NT2/D1 (cell line): ENCODE data around the gene CDC14B.

Experiments
- DNase-seq: peaks from one replicate; pipeline ENCODE4 v3.0.0-alpha.2; 2011; ENCODE audit warnings: low read depth, low spot score
- H3K27me3 ChIP-seq: 2 replicates; pipeline ENCODE4 v1.6.0; 2011; ENCODE audit warnings: mild to moderate bottlenecking; ENCODE audit not compliant: insufficient read length, insufficient read depth
- H3K36me3 ChIP-seq: 2 replicates; pipeline ENCODE4 v1.6.1; 2011; ENCODE audit warnings: mild to moderate bottlenecking, low read length, mixed read lengths; ENCODE audit not compliant: insufficient read depth, insufficient read length
- H3K4me1 ChIP-seq: 2 replicates; pipeline ENCODE4 v1.5.1; 2011; ENCODE audit not compliant: insufficient read depth, insufficient read length
- H3K4me3 ChIP-seq: 2 replicates; pipeline ENCODE4 v1.5.1; 2011; ENCODE audit warnings: low read depth; ENCODE audit not compliant: insufficient read length
- H3K9ac ChIP-seq: 2 replicates; pipeline ENCODE4 v1.6.0; 2011; ENCODE audit warnings: low read depth; ENCODE audit not compliant: insufficient read length
- H3K9me3 ChIP-seq: 2 replicates; pipeline ENCODE4 v1.5.1; 2011; ENCODE audit warnings: mild to moderate bottlenecking, low read length; ENCODE audit not compliant: insufficient read depth
- SUZ12 ChIP-seq: IDR thresholded peaks from 2 replicates; pipeline ENCODE4 v1.6.1; 2011; ENCODE audit not compliant: insufficient read length, insufficient read depth; ENCODE audit errors: extremely low read depth
- YY1 ChIP-seq: IDR thresholded peaks from 2 replicates; pipeline ENCODE4 v1.6.1; 2011; ENCODE audit not compliant: insufficient read length, insufficient read depth
- ZNF274 ChIP-seq: IDR thresholded peaks from 2 replicates; pipeline ENCODE4 v1.6.1; 2011; ENCODE audit warnings: mild to moderate bottlenecking, low read depth, low read length

Gene CDC14B

DNA sequence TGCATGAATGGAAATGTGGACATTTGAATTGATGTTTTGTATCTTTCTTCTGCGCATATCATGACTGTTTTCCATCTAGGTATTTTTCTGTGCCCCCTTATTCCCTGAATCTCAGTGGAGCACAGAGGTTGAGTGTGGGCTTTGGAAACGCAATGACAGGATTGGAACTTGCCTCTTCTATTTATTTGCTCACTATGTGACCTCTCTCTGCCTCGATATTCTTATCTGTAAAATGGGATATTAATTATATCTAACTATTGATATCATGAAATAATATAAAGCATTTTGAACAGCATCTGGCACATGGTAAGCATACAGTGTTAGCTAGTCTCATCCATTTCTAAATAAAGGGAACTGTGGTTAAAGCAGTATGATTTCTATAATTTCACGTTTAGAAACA is 143.6 kb downstream of the CDC14B start:
- H3K9me3 ChIP-seq: no peaks in the 10 kb centered on the region
- DNase-seq: no peak
- no peaks in the 10 kb centered on the region for H3K27me3 ChIP-seq
- TF ChIP-seq SUZ12 (no peak), YY1 (no peak), ZNF274 (no peak)
- H3K4me1 ChIP-seq: no peaks in the 10 kb centered on the region
- H3K4me3 ChIP-seq: no peak overlapping the region
- peaks cover 47% of the 10 kb centered on the region for H3K36me3 ChIP-seq
- H3K9ac ChIP-seq: no peak overlapping the region

DNA sequence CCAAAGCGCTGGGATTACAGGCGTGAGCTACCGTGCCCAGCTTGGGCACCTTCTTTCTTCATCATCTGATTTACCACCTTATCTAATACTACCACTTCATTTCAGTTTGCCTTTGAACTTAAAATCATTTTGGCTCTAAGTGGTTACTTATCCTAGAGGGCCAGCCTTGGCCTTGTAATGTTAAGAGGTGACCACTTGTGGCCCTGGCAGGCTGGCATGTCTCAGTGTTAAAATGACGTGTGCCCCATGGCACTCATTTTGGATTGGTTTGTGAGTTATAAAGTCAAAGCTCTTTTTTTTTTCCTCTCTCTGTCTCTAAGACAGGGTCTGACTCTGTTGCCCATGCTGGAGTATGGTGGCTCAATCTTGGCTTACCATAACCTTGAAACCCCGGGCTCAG is 151.9 kb downstream of the CDC14B start:
- DNase-seq: no peak
- Histone ChIP-seq H3K36me3 (peaks cover 76% of the 10 kb centered on the region), H3K4me1 (no peaks in the 10 kb centered on the region), H3K9ac (no peak overlapping the region), H3K9me3 (no peaks in the 10 kb centered on the region), H3K27me3 (no peaks in the 10 kb centered on the region), H3K4me3 (no peak overlapping the region)
- no peak for TF ChIP-seq ZNF274
- no peak for TF ChIP-seq YY1
- TF ChIP-seq SUZ12: no peak

DNA sequence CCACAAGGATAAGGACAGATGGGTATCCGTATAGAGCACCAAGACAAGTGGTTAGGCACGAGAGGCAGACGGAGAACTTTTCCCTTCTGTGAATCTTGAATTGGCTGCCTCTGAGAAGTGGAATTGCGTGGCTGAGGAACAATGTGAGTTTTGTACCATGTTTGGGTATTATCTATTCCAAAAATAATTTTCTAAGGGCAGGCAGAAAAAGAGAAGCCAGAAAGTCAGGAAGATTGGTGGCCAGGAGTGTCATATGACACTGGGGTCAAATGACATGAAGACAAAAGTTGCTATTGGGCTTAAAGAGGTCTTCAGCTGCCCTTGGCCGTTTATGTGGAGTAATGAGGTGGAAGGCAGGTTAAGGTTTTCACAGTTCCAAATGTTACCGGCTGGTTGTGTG is 155.2 kb downstream of the CDC14B start:
- no peak for TF ChIP-seq SUZ12
- TF ChIP-seq ZNF274: no peak
- TF ChIP-seq YY1: no peak
- no peak overlapping the region for H3K4me3 ChIP-seq
- H3K9ac ChIP-seq: no peak overlapping the region
- no peak for DNase-seq
- H3K36me3 ChIP-seq: peaks cover 55% of the 10 kb centered on the region
- no peaks in the 10 kb centered on the region for H3K27me3 ChIP-seq
- no peaks in the 10 kb centered on the region for H3K4me1 ChIP-seq
- H3K9me3 ChIP-seq: no peaks in the 10 kb centered on the region

DNA sequence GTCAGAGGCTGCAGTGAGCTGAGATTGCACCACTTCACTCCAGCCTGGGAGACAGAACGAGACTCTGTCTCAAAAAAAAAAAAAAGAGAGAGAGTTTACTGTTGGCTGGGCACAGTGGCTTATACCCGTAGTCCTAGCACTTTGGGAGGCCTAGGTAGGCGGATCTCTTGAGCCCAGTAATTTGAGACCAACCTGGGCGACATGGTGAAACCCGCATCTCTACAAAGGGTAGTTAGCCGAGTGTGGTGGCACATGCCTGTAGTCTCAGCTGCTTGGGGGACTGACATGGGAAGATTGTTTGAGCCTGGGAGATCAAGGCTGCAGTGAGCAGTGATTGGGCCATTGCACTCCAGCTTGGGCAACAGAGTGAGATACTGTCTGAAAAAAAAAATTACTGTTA is 157.1 kb downstream of the CDC14B start:
- no peak overlapping the region for H3K9ac ChIP-seq
- TF ChIP-seq SUZ12 (no peak), ZNF274 (no peak), YY1 (no peak)
- H3K4me1 ChIP-seq: no peaks in the 10 kb centered on the region
- no peak overlapping the region for H3K4me3 ChIP-seq
- no peaks in the 10 kb centered on the region for H3K9me3 ChIP-seq
- peaks cover 50% of the 10 kb centered on the region for H3K36me3 ChIP-seq
- no peak for DNase-seq
- no peaks in the 10 kb centered on the region for H3K27me3 ChIP-seq

DNA sequence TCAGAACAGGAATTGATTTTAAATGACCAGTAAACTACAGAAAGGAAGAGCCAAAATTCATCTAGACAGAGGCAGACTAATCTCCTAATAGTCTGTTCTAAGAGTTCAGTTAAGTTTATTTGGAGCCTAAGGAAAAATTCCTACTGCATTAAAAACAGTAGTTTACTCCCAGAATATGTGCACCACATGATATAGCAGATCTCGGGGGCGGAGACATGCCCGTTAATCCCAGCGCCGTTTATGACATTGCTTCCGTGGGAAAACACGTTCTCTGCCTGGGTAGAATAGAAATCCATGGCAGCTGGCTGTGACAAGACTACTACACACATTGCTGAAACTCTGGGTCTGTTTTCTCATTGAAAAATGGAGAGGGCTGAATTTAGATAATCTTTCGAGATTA is 158.3 kb downstream of the CDC14B start:
- TF ChIP-seq SUZ12 (no peak), ZNF274 (no peak), YY1 (no peak)
- Histone ChIP-seq H3K9me3 (no peaks in the 10 kb centered on the region), H3K36me3 (peaks cover 46% of the 10 kb centered on the region), H3K4me1 (no peaks in the 10 kb centered on the region), H3K9ac (no peak overlapping the region), H3K27me3 (no peaks in the 10 kb centered on the region), H3K4me3 (no peak overlapping the region)
- DNase-seq: no peak

DNA sequence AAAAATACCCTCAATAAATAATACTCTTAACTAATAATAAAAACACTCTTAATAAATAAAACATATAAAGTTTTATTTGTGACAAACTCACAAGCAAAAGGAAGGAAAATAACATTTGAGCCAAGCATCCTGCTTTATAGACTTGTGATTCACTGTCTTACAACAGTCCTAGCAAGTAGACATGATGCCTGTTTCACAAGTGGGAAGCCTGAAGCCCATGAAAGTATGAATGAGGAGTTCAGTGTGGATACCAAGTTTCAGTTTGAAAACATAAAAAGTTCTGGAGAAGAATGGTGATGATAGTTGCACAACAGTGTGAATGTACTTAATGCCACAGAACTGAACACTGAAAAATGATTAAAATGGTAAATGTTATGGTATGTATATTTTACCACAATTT is 158.8 kb downstream of the CDC14B start:
- no peak overlapping the region for H3K4me3 ChIP-seq
- H3K27me3 ChIP-seq: no peaks in the 10 kb centered on the region
- TF ChIP-seq YY1: no peak
- no peak for TF ChIP-seq ZNF274
- no peak for TF ChIP-seq SUZ12
- no peaks in the 10 kb centered on the region for H3K4me1 ChIP-seq
- peaks cover 41% of the 10 kb centered on the region for H3K36me3 ChIP-seq
- H3K9me3 ChIP-seq: no peaks in the 10 kb centered on the region
- no peak for DNase-seq
- no peak overlapping the region for H3K9ac ChIP-seq

DNA sequence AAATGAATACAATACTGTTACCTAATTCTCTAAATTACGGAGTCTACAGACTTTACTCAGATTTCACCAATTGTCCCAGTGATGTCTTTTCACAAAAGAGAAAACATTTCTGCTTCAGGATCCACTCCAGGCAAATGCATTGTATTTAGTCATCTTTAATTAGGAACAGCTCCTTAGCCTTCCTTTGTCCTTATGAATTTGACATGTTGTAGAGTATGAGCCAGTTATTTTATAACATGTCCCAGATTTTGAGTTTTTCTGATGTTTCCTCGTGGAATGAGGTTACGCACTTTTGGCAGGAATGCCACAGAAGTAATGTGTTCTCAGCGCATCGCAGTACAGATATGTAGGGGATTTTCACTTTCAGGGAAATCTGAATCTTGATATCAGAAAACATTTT is 159.2 kb downstream of the CDC14B start:
- Histone ChIP-seq H3K27me3 (no peaks in the 10 kb centered on the region), H3K4me3 (no peak overlapping the region), H3K36me3 (peaks cover 37% of the 10 kb centered on the region), H3K4me1 (no peaks in the 10 kb centered on the region), H3K9ac (no peak overlapping the region), H3K9me3 (no peaks in the 10 kb centered on the region)
- DNase-seq: no peak
- TF ChIP-seq ZNF274 (no peak), YY1 (no peak), SUZ12 (no peak)
